Mammary epithelial cell (primary cell): ENCODE measurements around the gene PPARD.

Experiments used
- EZH2 ChIP-seq: IDR thresholded peaks from 2 replicates; pipeline ENCODE4 v1.6.1; 2012; ENCODE audit warnings: low read length, inconsistent platforms, borderline replicate concordance
- TF ChIP-seq, protein P1 (sequence below), 2 donors: IDR thresholded peaks in 1 of 2; conservative IDR thresholded peaks in 1 of 2; 2 replicates each; pipeline ENCODE4 v1.5.1; 2011 to 2012; ENCODE audit warnings: inconsistent platforms in 2 of 2, low read length in 2 of 2, mild to moderate bottlenecking in 2 of 2, control low read depth in 1 of 2, low read depth in 1 of 2; ENCODE audit not compliant: insufficient read depth in 1 of 2; ENCODE audit errors: extremely low read depth in 1 of 2

DNA sequence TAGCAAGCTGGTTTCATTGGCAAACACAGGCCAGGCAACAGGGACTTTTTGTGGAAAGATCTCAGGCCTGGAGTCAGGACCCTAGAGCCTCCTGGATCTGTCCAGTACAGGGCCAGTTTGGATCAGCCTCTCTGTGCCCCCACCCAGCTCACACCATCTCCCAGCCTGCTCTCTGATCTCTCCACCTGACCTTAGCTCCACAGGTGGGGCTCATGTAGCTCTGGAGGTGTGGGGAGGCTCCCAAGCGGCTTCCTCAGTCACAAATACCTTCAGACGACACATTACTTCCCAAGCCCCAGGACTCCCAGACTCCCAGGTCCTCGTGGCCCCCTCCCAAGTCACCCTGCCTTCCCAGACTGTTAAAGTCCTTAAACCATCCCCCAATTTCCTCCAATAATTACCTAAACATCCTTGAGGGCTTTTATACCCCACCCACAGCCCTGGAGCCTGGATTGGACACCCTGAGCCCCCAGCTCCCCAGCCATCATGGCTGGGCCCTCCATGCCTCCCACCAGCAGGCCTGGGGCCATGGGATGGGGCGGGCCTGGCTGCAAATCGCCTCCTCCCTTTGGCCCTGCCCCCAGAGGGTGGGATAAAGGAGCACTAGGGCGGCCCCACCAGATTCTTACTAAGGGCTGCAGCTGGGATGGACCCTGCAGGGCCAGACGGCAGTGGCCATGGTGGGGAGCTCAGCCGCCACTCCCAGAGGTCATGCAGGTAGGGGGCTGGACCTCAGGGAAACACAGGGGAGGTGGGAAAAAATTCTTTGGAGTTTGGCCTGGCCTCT, 93.9 kb downstream of the PPARD start:
- TF ChIP-seq EZH2: no peak
- TF ChIP-seq, protein P1, sequence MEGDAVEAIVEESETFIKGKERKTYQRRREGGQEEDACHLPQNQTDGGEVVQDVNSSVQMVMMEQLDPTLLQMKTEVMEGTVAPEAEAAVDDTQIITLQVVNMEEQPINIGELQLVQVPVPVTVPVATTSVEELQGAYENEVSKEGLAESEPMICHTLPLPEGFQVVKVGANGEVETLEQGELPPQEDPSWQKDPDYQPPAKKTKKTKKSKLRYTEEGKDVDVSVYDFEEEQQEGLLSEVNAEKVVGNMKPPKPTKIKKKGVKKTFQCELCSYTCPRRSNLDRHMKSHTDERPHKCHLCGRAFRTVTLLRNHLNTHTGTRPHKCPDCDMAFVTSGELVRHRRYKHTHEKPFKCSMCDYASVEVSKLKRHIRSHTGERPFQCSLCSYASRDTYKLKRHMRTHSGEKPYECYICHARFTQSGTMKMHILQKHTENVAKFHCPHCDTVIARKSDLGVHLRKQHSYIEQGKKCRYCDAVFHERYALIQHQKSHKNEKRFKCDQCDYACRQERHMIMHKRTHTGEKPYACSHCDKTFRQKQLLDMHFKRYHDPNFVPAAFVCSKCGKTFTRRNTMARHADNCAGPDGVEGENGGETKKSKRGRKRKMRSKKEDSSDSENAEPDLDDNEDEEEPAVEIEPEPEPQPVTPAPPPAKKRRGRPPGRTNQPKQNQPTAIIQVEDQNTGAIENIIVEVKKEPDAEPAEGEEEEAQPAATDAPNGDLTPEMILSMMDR (conservative IDR thresholded peaks at IDR 0.05 in 1 of 2, IDR thresholded peaks at IDR 0.05 in 1 of 2; ENCODE audit: extremely low read depth in 1 of 2, insufficient read depth in 1 of 2, low read depth in 1 of 2, low read length in 2 of 2): no peak
